D341Med (cell line): ENCODE measurements around the gene RFX7.

ENCODE experiments used
- DNase-seq: peaks from one replicate; pipeline ENCODE4 v3.0.0; 2012; ENCODE audit warnings: low spot score

Gene RFX7

DNA sequence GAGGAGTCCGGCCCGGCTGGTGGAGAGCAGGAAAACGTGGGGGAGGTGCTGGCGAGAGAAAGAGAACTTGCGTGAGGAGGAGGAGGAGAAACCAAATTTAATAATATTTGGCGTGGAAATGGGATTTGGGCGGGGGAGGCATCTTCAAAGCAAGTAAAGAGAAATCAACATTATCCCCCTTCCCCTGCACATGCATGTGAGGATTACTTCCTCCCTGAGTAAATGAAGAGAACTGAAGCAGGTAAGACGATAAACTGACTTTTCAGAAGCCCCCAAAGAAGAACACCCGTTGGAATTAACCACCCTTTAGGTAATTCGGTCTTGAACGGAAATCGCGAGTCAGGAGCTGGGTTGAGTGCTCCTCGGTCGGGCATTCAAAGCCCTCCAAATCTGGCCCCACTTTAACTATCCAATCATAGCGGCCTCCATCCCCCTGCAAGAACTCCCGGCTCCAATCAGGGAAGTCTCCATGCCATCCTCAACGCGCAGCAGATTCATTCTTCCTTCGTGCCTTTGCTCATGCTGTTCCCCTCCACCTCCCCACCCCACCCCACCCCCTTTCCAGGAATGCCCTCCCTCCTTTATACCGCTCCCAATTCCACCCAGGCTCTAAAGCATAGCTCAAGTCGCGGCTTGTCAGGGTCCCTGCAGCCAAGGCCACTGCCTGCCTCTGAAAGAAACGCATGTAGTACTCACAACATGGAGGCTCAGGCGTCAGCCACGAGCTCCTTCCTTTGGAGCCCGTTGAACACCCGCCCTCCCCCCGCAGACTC lies 545 bp upstream of the RFX7 start:
- peak; percentile 78 for DNase-seq

DNA sequence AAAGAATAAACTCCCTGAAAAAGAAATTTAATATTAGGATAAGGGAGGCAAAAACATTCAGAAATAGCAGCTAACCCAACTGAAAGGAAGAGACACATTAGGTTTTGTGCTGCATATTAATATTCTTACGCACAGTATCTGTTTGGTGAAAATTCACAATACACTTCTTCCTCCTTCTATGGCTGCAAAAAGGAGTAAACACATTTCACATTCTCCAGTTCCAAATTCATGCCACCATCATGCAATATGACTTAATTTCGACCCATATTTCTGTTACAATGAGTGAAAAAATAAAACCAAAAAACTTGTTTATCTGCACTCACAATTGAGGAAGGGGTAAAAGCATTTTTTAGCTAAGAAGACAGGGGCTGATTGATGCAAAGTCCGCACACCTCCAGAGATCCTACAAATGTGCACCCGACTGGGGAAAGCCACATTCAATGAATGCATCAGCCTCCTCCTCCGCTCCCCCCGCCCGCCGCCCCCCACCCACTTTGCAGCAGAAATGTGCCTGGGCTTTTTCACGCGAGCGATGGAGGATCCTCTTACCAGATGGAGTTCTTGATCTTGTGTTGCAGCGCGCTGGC lies 1.0 kb downstream of the RFX7 start:
- DNase-seq = no peak

DNA sequence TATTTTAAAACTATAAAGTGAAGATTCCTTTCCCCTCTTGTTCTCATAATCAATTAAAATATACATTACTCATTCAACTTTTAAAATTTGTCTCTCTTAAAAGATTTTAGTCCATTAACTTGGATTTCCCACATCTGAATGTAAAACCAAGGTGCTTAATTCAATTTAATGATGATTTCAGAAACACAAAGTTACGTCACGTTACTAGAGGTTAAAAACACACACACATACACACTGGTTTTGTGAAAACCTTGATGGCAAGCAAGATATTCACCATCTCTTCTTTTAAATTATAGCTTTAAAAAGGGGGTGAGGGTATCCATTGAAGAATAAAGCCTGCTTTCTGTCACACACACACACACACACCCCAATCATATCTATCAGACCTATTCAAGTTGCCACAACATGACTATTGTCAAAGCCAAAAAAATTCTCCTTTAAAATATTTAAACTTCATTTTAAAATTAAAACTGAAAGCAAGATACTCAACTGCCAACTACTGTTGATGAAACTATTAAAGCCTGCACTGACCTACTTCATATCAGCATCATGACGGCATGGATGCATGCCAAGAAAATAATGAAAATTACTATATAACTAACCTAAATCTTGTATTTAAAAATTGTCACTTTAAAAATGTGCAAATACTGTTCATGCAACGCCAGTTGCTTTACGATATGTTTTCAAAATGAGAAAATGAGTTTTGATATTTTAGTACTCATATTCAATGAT lies 2.1 kb downstream of the RFX7 start:
- no peak for DNase-seq

DNA sequence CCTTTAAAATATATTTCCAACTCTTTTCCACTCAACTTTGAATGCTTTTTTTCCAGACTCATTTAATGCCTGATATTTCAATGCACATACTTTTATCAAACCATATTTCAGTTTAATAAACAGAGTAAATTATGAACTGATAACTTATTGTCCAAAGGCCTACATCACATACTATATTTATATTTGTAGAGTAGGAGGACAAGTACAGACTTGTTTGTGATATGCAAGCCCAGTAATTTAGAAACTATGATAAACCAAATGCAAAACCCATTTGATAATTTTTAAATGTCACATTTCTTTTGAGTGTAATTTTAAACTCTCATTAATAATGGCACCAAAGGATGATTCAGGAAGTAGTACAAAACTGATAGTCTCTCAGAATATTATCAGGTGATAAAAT lies 3.3 kb downstream of the RFX7 start:
- no peak for DNase-seq

DNA sequence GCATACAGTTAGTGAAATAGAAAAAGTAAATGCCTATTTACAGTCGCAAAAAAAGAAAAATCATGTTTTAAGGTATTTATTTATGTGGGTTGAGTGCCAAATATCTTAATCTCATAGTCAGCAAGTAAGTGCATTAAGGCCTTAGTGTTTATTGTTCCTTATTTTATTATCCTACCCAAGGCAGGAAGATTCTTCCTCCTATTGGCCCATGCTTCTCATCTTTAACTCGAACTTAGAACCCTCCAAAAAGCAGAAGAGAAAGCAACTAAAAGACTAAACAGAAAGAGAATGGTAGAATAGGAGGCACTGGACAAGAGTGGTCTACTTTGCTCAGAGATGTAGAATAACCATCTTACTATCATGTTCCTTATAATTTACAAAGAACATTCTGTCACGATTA lies 7.5 kb downstream of the RFX7 start:
- no peak for DNase-seq

DNA sequence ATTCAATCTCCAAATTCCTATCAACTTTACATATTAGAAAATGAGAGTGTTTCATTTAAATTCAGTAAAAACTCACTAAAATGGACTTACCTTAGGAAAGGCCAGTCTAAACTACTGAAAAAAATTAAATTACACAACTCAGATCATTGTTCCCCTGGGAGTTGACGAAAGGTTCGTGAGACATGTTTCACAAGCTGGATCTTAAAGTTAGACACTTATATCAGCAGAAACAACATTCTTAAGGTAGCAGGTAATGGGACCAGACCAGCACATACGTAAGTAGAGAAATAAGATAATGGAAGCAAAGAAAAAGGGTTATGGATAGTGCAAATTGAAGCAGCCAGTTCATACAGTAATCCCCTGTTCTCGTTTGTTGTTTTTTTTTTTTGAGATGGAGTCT lies 8.9 kb downstream of the RFX7 start:
- no peak for DNase-seq

DNA sequence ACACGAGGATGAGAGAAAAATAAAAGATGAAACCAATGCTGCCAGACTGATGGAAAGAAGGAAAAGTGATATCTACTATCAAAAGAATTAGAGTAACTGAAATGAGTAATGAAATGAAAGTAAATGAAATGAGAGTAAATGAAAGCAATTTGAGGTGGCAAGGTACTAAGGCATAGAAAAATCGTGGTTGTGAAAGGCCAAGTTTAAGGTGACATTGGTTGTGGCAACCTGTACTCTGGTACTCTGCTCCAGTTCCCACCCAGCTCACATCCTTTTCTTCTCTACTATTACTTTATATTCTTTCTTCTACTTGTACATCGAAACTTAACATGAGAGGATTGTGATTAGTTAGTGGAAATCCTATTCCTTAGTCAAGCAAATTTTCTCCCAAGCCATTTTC lies 10.1 kb downstream of the RFX7 start:
- no peak for DNase-seq

DNA sequence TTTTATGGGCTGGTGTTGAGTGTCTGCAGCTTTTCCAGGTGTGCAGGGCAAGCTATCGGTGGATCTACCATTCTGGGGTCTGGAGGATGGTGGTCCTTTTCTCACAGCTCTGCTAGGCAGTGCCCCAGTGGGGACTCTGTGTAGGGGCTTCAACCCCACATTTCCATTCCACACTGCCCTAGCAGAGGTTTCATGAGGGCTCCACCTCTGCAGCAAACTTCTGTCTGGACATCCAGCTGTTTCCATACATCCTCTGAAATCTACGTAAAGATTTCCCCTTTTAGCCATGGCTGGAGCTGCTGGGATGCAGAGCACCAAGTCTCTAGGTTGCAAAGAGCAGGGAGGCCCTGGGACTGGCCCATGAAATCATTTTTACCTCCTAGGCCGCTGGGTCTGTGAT lies 11.6 kb downstream of the RFX7 start:
- DNase-seq = no peak

DNA sequence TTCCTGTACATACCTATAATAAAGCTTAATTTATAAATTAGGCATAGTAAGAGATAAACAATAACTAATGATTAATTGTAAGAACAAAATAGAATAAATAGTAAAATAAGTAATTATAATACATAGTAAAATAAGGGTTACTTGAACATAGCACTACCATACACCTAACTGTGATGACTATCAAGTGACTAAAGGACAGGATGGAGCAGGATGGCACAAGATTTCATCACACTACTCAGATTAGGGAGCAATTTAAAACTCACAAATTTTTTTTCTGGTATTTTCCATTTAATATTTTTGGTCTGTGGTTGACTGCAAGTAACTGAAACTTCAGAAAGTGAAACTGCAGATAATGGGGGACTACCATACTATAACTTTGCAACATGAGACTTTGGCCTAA lies 14.8 kb downstream of the RFX7 start:
- DNase-seq = no peak

DNA sequence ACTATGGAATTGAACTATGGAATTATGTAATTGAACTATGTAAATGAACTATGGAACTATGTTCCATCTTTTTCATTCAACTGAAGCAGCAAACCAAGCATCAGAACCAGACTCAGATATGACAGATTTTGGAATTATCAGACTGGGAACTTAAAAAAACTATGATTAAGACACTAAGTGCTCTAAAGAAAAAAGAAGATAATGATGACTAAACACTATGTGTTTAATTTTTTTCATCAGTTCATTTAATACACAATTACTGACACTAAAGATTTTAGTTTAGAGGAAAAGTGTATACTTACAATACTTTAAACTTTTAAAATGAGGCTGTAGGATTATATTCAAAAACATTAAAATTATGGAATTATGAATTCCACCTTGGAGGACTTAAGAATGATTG lies 15.3 kb downstream of the RFX7 start:
- DNase-seq = no peak

DNA sequence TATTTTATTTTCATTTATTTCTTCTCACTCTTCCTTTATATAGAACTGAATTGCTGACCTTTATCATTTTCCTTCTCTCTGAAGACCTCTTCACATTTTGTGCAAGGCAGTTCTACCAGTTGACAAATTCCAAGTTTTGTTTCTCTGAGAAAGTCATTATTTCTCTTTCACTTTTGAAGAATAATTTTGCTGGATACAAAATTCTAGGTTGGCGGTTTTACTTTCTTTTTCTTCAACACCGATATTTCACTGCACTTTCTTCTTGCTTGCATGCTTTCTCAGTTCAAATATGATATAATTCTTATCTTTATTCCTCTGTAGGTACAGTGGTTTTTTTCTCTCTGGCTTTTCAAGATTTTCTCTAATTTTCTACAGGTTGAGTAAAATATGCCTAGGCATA lies 15.9 kb downstream of the RFX7 start:
- no peak for DNase-seq

DNA sequence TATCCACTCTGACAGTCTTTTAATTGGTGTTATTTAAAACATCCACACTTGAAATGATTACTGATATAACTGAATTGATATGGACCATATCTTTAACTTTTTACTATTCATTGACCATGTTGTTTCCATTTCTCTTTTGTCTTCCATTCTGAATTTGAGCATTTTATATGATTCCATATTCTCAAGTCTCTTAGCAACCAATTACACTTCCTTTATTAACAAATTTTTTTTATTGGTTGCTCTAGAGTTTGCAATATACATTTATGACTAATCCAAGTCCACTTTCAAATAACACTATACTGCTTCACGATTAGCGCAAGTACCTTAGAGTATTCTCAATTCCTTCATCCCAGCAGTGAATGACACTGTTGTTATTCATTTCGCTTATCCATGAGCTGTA lies 16.4 kb downstream of the RFX7 start:
- DNase-seq = no peak

DNA sequence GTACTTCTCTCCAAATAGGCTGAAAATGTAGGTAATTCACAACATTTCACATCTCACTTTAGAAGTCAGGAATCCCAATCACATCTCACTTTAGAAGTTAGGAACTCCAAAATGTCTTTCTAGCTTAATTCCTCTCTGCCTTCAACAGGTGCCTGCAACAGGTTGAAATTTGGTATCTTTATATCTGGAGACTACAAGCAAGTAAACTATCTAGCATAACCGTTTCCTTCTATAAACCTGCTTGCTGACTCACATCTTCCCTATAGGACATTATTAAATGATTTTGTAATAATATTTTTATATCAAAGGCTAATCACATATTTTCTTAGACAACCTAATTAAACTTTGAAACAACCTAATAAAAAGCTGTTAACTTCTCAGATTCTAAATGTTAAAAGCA lies 18.2 kb downstream of the RFX7 start:
- DNase-seq = no peak

DNA sequence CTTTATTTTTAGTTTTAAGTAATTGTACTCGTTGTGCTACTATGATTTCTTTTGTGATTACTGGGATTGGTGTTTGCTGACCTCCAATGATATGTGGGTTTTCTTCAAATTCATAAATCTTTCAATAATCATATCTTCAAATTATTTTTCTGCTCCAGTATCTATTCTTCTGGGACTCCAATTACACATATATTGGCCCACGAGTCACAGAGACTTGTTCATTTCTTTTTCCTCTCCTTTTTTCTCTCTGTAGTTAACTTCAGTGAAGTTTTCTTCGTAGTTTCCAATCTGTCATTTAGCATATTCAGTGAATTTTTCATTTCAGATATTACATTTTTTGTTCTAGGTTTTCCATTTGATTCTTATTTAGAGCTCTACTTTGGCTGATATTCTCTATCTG lies 21.4 kb downstream of the RFX7 start:
- no peak for DNase-seq

DNA sequence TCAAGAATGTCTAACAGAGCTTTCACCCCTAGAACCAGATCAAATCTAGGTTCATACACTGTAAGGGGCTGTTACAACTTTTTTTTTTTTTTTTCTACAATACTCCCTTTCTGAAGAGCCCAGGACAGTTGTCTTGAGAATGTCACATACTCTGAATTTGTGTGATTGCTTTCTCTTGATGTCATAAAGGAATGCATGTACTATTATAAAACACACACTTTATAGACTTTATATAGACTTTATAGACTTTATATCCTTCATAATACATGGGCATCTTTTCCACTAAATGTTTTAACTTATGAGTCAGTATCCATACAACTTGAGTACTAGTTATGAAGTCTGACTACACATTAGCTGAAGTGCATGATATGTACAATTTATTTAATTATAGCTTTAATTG lies 26.3 kb downstream of the RFX7 start:
- no peak for DNase-seq

DNA sequence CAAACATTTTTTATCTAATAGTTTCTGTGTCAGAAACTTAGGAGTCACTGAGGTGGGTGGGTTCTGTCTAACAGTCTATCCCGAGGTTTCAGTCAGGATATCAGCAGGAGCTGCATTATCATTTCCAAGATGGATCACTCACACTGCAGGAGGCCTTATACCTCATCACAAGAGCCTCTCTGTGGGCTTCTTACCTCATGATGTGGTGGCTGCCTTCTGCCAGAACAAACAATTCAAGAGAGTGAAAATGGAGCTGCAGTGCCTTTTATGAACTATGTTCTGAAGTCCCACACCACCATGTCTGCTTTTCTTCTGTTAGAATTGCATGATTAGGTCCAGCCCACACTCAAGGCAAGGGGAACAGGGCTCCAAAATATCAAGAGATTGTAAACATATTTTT lies 27.9 kb downstream of the RFX7 start:
- no peak for DNase-seq

DNA sequence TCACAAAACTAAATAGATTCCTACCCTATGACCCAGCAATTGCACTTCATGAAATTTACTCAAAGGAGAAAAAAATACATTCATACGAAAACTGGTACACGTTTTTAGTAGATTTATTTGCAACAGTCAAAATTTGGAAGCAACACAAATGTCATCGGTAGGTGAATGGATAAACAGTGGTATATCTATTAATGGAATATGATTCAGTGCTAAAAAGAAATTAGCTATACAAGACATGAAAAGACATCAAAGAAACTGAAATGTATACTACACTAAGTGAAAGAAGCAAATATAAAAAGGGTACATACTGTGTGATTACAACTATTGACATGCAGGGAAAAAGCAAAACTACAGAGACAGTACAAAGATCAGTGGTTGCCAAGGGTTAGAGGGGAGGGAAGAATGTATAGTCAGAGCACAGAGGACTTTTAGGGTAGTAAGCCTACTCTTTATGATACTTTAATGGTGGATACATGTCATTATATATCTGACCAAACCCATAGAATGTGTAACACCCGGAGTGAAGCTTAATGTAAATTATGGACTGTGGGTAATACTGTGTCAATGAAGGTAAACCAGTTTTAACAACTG lies 31.6 kb downstream of the RFX7 start:
- DNase-seq = no peak

DNA sequence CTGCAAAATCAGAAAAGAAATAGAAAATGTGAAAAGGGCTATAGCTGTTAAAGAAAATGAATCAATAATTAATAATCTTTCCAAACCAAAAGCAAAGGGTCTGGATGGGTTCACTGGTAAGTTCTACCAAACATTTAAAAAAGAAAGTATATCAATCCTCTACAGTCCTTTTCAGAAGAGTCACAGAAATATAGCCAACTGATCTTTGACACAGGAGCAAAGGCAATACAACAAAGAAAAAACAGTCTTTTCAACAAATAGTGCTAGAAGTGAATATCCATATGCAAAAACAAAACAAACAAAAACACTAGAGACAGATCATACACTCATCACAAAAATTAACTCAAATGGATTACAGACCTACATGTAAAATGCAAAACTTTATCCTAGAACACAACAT lies 32.6 kb downstream of the RFX7 start:
- DNase-seq = no peak

DNA sequence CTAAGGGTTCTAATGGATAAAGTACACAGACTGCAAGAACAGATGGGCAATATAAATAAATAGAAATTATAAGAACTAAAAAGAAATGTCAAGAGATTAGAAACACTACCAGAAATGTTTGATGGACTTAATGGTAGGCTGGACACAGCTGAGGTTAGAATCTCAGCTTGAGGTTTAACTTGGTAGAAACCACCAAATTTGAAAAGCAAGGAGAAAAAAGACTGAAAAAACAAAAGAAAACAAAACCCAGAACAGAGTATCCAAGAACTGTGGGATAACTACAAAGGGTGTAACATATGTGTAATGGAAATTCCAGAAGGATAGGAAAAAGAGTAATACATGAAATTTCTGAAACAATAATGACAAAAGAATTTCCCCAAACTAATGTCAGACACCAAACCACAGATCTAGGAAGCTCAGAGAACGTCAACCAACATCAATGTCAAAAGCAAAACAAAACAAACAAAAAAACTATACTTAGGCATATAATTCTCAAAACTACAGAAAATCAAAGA lies 35.0 kb downstream of the RFX7 start:
- no peak for DNase-seq

DNA sequence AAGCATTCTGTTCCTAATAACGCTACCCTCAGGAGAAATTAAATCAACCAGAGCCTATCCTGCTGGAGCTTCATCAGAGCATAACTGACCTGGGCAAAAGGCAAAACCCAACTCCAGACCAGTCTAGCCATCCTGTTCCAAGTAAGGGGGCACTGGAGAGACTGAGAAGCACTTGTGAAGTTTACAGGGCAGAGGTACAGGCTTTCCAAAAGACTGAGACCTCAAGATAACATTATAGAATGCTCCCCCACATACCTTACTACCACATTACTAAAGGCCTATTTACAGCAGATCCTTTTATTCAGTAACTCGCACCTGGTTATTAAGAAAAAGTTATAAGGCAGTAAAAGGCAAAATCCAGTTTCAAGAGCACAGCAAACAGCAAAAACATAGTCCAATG lies 35.5 kb downstream of the RFX7 start:
- no peak for DNase-seq

DNA sequence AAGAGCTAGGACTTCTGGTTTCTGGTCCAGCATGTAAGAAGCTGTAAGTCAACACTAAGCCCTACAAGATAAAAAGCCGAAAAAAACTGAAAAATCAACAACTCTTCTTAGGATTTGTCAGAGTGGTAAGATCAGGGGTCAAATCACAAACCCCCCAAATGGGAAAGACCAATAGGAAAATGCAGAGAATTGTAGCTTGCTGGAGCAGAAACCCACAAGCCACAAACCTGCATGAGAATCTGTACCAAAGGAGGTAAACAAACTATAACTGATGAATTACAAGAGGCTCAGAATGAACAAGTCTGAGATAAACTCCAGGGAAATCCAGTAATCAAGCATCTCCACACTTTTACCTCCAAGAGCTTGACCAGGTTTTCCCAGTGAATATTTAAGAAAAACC lies 36.0 kb downstream of the RFX7 start:
- DNase-seq = no peak

DNA sequence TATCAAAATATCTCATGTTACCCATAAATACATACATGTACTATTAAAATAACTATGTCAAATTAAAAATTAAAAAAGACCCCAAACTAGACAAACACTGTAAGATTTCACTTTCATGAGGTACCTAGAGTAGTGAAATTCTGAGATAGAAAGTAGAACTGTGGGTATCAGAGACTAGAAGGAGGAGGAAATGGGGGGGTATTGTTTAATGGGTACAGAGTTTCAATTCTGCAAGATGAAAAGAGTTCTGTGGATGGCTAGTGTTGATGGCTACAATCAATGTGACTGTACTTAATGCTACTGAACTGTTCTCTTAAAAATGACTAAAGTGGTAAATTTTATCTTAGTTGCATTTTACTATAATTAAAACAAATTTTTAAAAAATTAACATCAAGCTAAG lies 36.6 kb downstream of the RFX7 start:
- no peak for DNase-seq
